ENCODE data around the gene ROR2. TPM values are rescaled to one million over a fixed set of nuclear protein-coding genes. Genes with fewer than 3 reads are reported as not detected.

The ROR2 gene
- total RNA-seq, 4 donors from 2014 or later: 35.6 to 67.6 (median 50.6) TPM

DNA sequence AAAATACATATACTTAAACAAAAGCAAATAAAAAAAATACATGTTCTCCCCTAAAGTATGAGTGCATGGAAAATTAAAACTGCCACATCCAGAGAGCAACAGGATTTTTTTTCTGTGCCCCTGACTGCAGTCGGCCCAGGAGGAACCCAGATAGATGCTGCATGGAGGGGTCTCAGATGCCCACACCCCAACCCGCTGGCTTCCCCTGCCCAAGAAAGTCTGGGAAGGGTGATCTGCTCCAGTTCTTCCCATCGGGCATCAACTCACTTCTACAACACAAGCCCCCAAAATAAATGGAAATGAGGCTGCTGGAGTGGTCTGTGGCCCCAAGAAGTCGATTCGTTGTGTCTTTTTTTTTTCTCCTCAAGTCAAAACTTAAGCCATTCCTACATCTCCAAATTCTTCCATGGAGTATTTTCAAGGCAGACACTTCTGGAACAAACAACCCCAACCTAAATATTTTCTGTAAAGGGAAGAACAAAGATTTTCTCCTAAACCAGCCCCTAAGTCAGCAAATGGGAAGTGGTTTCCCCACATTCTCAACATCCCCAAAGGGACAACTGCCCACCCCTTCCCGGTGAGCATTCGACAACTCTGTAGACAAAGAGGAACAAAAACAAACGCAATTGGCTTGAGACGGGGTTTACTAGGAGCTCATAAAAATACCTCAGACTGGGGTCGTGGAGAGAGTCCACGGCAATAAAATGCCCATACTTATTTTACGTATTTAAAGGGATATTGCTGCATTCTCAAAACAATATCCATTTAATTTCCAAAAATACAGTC, 46.7 kb downstream of the ROR2 start:
- Histone ChIP-seq H3K27me3 (no peaks in the 10 kb centered on the region), H3K36me3 (no peaks in the 10 kb centered on the region), H3K4me3 (no peak overlapping the region), H3K4me1 (peaks cover 21 to 36% of the 10 kb centered on the region in 2 donors), H3K9me3 (no peaks in the 10 kb centered on the region), H3K27ac (peak overlapping the region in 1 of 2 donors; percentile 26)
- DNase-seq: no peak
- TF ChIP-seq, protein P1, sequence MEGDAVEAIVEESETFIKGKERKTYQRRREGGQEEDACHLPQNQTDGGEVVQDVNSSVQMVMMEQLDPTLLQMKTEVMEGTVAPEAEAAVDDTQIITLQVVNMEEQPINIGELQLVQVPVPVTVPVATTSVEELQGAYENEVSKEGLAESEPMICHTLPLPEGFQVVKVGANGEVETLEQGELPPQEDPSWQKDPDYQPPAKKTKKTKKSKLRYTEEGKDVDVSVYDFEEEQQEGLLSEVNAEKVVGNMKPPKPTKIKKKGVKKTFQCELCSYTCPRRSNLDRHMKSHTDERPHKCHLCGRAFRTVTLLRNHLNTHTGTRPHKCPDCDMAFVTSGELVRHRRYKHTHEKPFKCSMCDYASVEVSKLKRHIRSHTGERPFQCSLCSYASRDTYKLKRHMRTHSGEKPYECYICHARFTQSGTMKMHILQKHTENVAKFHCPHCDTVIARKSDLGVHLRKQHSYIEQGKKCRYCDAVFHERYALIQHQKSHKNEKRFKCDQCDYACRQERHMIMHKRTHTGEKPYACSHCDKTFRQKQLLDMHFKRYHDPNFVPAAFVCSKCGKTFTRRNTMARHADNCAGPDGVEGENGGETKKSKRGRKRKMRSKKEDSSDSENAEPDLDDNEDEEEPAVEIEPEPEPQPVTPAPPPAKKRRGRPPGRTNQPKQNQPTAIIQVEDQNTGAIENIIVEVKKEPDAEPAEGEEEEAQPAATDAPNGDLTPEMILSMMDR (IDR thresholded peaks at IDR 0.05): no peak
- TF ChIP-seq POLR2A (IDR thresholded peaks at IDR 0.05): no peak
- intact Hi-C loops (cut with DNase I; ENCODE audit: low total_unique reads): no loop called here

DNA sequence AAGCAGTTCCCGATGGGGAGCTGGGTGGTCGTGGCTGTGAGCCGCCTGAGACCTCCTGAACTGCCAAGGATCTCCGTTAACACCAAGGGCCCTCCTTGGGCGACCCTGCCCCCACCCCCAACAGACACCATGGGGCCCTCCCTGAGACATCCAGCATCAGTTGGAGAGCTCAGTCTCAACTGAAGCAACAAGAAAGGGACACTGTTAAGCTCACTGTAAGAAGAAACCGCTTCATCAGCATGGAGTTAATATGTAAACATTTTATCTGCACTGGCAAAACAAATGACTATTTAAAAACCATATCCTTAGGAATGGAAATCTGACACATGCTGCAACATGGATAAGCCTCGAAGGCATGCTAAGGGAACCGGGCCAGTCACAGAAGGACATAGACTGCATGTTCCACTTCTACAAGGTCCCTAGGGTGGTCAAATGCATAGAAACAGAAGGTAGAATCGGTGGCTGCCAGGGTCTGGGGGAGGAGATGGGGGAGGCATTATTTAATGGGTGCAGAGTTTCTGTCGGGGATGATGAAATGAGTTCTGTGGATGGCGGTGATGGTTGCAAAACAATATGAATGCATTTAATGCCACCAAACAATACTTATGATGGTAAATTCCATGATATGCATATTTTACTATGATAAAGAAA, 47.4 kb downstream of the ROR2 start:
- no peaks in the 10 kb centered on the region for H3K36me3 ChIP-seq
- intact Hi-C loops (cut with DNase I; ENCODE audit: low total_unique reads): no loop called here
- H3K4me3 ChIP-seq: no peak overlapping the region
- TF ChIP-seq, protein P1 (IDR thresholded peaks at IDR 0.05): no peak
- TF ChIP-seq POLR2A (IDR thresholded peaks at IDR 0.05): no peak
- H3K27me3 ChIP-seq: no peaks in the 10 kb centered on the region
- no peaks in the 10 kb centered on the region for H3K9me3 ChIP-seq
- peaks cover 27 to 41% of the 10 kb centered on the region in 2 donors for H3K4me1 ChIP-seq
- DNase-seq: peak in 1 of 2 donors; percentile 12
- peak overlapping the region; percentile 22 to 89 for H3K27ac ChIP-seq

DNA sequence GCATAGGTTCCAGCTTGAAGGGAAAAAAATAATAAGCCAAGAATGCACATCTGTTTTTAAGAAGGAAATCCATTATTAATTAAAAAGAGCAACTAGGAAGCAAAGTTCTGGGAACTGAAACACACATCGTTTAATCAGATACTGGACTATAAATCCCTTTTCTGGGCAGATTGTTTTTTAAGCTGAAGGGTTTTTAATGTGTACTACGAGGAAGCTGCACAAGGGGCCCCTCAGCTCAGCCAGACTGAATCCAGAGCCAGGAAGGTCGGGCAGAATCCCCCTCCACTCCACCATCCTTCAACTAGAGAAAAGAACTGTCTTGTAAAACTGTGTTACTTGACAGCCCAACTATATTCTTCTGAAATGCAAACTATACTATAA, 49.2 kb downstream of the ROR2 start:
- H3K27ac ChIP-seq: peak overlapping the region; percentile 60 to 89
- peak in 1 of 2 donors; percentile 12 for DNase-seq
- intact Hi-C loops (cut with DNase I; ENCODE audit: low total_unique reads): no loop called here
- H3K4me1 ChIP-seq: peaks cover 27 to 49% of the 10 kb centered on the region in 2 donors
- H3K4me3 ChIP-seq: no peak overlapping the region
- H3K27me3 ChIP-seq: no peaks in the 10 kb centered on the region
- H3K9me3 ChIP-seq: no peaks in the 10 kb centered on the region
- no peak for TF ChIP-seq POLR2A (IDR thresholded peaks at IDR 0.05)
- TF ChIP-seq, protein P1 (IDR thresholded peaks at IDR 0.05): no peak
- H3K36me3 ChIP-seq: no peaks in the 10 kb centered on the region

DNA sequence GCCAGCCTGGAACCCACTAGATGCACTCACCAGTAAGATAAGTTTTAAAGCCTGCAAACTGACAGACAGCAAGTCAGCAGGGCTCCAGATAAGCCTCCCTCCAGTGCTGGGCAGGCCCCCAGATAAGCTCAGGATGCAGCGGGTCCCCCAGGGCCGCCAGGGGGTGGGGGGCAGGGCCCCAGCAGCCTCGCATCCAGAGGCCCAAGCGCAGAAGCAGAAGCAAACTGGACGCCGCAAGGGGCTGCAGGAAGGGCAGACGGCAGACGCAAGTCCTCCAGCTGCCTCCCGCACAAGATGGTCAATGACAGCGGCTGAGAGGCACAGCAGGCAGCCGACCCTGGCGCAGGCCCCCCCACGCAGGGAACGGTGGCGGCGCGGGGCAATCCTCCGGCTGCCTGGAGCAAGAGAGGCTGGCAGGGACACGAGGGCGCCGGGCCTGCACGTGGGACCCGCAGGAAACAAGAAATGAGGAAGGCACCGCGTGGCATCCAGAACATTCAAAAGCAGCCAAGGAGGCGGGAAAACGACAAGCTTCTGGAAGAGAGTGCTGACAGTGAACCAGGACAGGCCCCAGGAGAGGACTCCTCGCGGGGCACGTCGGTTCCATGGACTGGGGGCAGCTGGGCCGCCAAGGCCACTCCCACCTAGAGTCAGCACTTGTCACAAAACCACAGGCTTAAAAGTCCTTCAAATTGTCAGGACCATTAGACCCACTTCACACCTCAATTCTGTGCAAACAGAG, 49.8 kb downstream of the ROR2 start:
- intact Hi-C loops (cut with DNase I; ENCODE audit: low total_unique reads): no loop called here
- no peak for TF ChIP-seq POLR2A (IDR thresholded peaks at IDR 0.05)
- TF ChIP-seq, protein P1 (IDR thresholded peaks at IDR 0.05): no peak
- H3K4me1 ChIP-seq: peaks cover 27 to 49% of the 10 kb centered on the region in 2 donors
- no peaks in the 10 kb centered on the region for H3K27me3 ChIP-seq
- no peak overlapping the region for H3K4me3 ChIP-seq
- no peaks in the 10 kb centered on the region for H3K36me3 ChIP-seq
- peak in 1 of 2 donors; percentile 49 for DNase-seq
- H3K9me3 ChIP-seq: no peaks in the 10 kb centered on the region
- peak overlapping the region; percentile 60 to 89 for H3K27ac ChIP-seq

Measured in uterus (tissue), 4 donors.